Activated T-helper 1 cell treated with anti-CD3 and anti-CD28 coated beads, Interleukin-12 subunit alpha, Interleukin-12 subunit beta, Interleukin-2, Interleukin-4 antibody, amounts not matched to agents 30 ng/mL and 10 ng/mL and 1 ng/mL, durations not matched to agents 14 hours and 24 hours and 36 hours (primary cell): ENCODE data around the gene CNST. TPM values are rescaled to one million over a fixed set of nuclear protein-coding genes. Genes with fewer than 3 reads are reported as not detected.
"Not testable (repeated sequence)": the region's sequence is repeated elsewhere in the genome, so short reads cannot be mapped to it uniquely, and the experiment has no call there.

Experiments used
- DNase-seq: peaks from one replicate; pipeline ENCODE4 v3.0.0; 2021; ENCODE audit warnings: low spot score
- H3K27ac Mint-ChIP-seq: one replicate; pipeline ENCODE4 v1.8.0; 2021; ENCODE audit warnings: mild to moderate bottlenecking, mixed read lengths
- H3K27me3 Mint-ChIP-seq: one replicate; pipeline ENCODE4 v1.8.0; 2022; ENCODE audit warnings: mild to moderate bottlenecking, moderate library complexity, mixed read lengths; ENCODE audit not compliant: insufficient read depth
- H3K36me3 Mint-ChIP-seq: one replicate; pipeline ENCODE4 v1.8.0; 2021; ENCODE audit warnings: low read depth, mixed read lengths
- H3K4me1 Mint-ChIP-seq: one replicate; pipeline ENCODE4 v1.8.0; 2021; ENCODE audit warnings: low read depth, mixed read lengths
- H3K4me3 Mint-ChIP-seq: one replicate; pipeline ENCODE4 v1.8.0; 2021; ENCODE audit warnings: mild to moderate bottlenecking, moderate library complexity, mixed read lengths
- H3K9me3 Mint-ChIP-seq: one replicate; pipeline ENCODE4 v1.8.0; 2021; ENCODE audit warnings: mixed read lengths
- intact Hi-C: fragments of 100-400 bp; cut with micrococcal nuclease; formaldehyde crosslinking; loops from one replicate; pipeline ENCODE4 v1.15.1; 2024
- total RNA-seq: library from RNA; stranded (reverse); gene quantifications from 2 replicates; pipeline ENCODE4 v1.2.3, GENCODE V29; 2022

The CNST gene
- total RNA-seq, 1 donor from 2014 or later: 27.0 TPM

GRCh38 chr1:246580497-246581370 lies 14.5 kb downstream of the CNST start:
- peaks cover 31% of the 10 kb centered on the region for H3K4me1 Mint-ChIP-seq
- DNase-seq: no peak
- H3K4me3 Mint-ChIP-seq: no peak overlapping the region
- no peak overlapping the region for H3K27ac Mint-ChIP-seq
- no peaks in the 10 kb centered on the region for H3K27me3 Mint-ChIP-seq
- no peaks in the 10 kb centered on the region for H3K9me3 Mint-ChIP-seq
- intact Hi-C loops: no loop called here
- peaks cover 18% of the 10 kb centered on the region for H3K36me3 Mint-ChIP-seq

GRCh38 chr1:246582301-246583055 lies 16.2 kb downstream of the CNST start:
- intact Hi-C loops: no loop called here
- H3K27me3 Mint-ChIP-seq: no peaks in the 10 kb centered on the region
- no peak for DNase-seq
- H3K27ac Mint-ChIP-seq: no peak overlapping the region
- H3K4me3 Mint-ChIP-seq: no peak overlapping the region
- H3K4me1 Mint-ChIP-seq: peaks cover 23% of the 10 kb centered on the region
- peaks cover 15% of the 10 kb centered on the region for H3K36me3 Mint-ChIP-seq
- no peaks in the 10 kb centered on the region for H3K9me3 Mint-ChIP-seq

DNA sequence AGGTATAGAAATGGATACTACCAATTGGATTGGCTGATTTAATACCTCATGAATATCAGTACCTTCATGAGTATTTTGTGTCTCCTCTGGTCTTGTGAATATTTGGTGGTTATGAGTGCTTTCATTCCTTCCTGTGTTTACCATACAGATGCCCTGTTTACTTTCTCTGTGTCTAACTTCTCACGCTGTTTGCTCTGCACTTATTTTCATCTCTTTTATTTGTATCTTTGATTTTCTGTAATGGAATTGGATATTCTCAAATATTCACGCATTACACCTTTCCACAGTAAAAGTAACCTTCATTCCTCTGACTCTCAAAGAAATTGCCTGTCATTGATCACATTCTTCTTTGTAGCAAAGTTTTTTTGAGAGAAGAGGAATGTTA lies 16.8 kb downstream of the CNST start:
- no peak for DNase-seq
- H3K27ac Mint-ChIP-seq: no peak overlapping the region
- H3K27me3 Mint-ChIP-seq: no peaks in the 10 kb centered on the region
- no peak overlapping the region for H3K4me3 Mint-ChIP-seq
- peaks cover 23% of the 10 kb centered on the region for H3K4me1 Mint-ChIP-seq
- H3K9me3 Mint-ChIP-seq: no peaks in the 10 kb centered on the region
- intact Hi-C loops: no loop called here
- H3K36me3 Mint-ChIP-seq: peaks cover 15% of the 10 kb centered on the region

GRCh38 chr1:246583448-246584185 lies 17.4 kb downstream of the CNST start:
- intact Hi-C loops: no loop called here

GRCh38 chr1:246587032-246587431 lies 20.8 kb downstream of the CNST start:
- H3K27me3 Mint-ChIP-seq: no peaks in the 10 kb centered on the region
- no peak overlapping the region for H3K27ac Mint-ChIP-seq
- peaks cover 29% of the 10 kb centered on the region for H3K36me3 Mint-ChIP-seq
- intact Hi-C loops: loop anchor here (2.0 kb wide), 1 partner anchor 14 kb away; no protein-coding TSS in a partner anchor
- H3K4me3 Mint-ChIP-seq: no peak overlapping the region
- H3K9me3 Mint-ChIP-seq: peaks cover 9% of the 10 kb centered on the region
- DNase-seq: no peak
- H3K4me1 Mint-ChIP-seq: peaks cover 29% of the 10 kb centered on the region

More at GRCh38 chr1:246583448-246584185, 17.4 kb downstream of the CNST start:
- Mint-ChIP-seq H3K4me1 (peaks cover 22% of the 10 kb centered on the region), H3K9me3 (no peaks in the 10 kb centered on the region), H3K27ac (no peak overlapping the region), H3K36me3 (peaks cover 15% of the 10 kb centered on the region), H3K27me3 (no peaks in the 10 kb centered on the region), H3K4me3 (no peak overlapping the region)
- DNase-seq: no peak

- H3K9me3 Mint-ChIP-seq: peaks cover 9% of the 10 kb centered on the region
- no peak overlapping the region for H3K4me3 Mint-ChIP-seq
- no peak for DNase-seq
- H3K27ac Mint-ChIP-seq: peak overlapping the region; percentile 5
- no peaks in the 10 kb centered on the region for H3K27me3 Mint-ChIP-seq
- intact Hi-C loops: loop anchor here (2.0 kb wide), 1 partner anchor 15 kb away; no protein-coding TSS in a partner anchor
- H3K4me1 Mint-ChIP-seq: peaks cover 26% of the 10 kb centered on the region
- H3K36me3 Mint-ChIP-seq: peaks cover 30% of the 10 kb centered on the region
Measured at GRCh38 chr1:246587606-246588005, 21.4 kb downstream of the CNST start.

GRCh38 chr1:246588159-246588721 lies 22.0 kb downstream of the CNST start:
- no peaks in the 10 kb centered on the region for H3K27me3 Mint-ChIP-seq
- no peak overlapping the region for H3K4me3 Mint-ChIP-seq
- no peak for DNase-seq
- no peak overlapping the region for H3K27ac Mint-ChIP-seq
- peaks cover 9% of the 10 kb centered on the region for H3K9me3 Mint-ChIP-seq
- intact Hi-C loops: no loop called here
- peaks cover 29% of the 10 kb centered on the region for H3K36me3 Mint-ChIP-seq
- peaks cover 26% of the 10 kb centered on the region for H3K4me1 Mint-ChIP-seq

DNA sequence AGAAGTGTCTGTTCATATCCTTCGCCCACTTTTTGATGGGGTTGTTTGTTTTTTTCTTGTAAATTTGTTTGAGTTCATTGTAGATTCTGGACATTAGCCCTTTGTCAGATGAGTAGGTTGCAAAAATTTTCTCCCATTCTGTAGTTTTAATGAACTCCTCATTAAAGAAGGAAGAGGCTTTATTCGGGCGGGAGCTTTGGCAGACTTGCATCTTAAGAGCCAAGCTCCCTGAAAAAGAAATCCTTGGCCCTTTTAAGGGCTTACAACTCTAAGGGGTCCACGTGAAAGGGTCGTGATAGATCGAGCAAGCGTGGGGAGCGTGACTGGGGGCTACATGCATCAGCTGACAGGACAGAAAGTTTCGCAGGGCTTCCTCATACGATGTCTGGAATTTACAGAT lies 23.7 kb downstream of the CNST start:
- Mint-ChIP-seq H3K4me1 (peaks cover 26% of the 10 kb centered on the region), H3K36me3 (peaks cover 22% of the 10 kb centered on the region)
- intact Hi-C loops, H3K9me3 Mint-ChIP-seq, DNase-seq, H3K27ac Mint-ChIP-seq, H3K27me3 Mint-ChIP-seq, H3K4me3 Mint-ChIP-seq: not testable (repeated sequence)

GRCh38 chr1:246591047-246591446 lies 24.8 kb downstream of the CNST start:
- H3K9me3 Mint-ChIP-seq: peaks cover 9% of the 10 kb centered on the region
- DNase-seq: no peak
- H3K27me3 Mint-ChIP-seq: no peaks in the 10 kb centered on the region
- H3K4me1 Mint-ChIP-seq: peaks cover 26% of the 10 kb centered on the region
- intact Hi-C loops: no loop called here
- peaks cover 26% of the 10 kb centered on the region for H3K36me3 Mint-ChIP-seq
- no peak overlapping the region for H3K27ac Mint-ChIP-seq
- H3K4me3 Mint-ChIP-seq: no peak overlapping the region

- no peak for DNase-seq
- peaks cover 25% of the 10 kb centered on the region for H3K36me3 Mint-ChIP-seq
- no peak overlapping the region for H3K27ac Mint-ChIP-seq
- H3K4me1 Mint-ChIP-seq: peaks cover 26% of the 10 kb centered on the region
- intact Hi-C loops: no loop called here
- H3K4me3 Mint-ChIP-seq: no peak overlapping the region
- peaks cover 9% of the 10 kb centered on the region for H3K9me3 Mint-ChIP-seq
- H3K27me3 Mint-ChIP-seq: no peaks in the 10 kb centered on the region
Measured at GRCh38 chr1:246591504-246591903, 25.2 kb downstream of the CNST start.

DNA sequence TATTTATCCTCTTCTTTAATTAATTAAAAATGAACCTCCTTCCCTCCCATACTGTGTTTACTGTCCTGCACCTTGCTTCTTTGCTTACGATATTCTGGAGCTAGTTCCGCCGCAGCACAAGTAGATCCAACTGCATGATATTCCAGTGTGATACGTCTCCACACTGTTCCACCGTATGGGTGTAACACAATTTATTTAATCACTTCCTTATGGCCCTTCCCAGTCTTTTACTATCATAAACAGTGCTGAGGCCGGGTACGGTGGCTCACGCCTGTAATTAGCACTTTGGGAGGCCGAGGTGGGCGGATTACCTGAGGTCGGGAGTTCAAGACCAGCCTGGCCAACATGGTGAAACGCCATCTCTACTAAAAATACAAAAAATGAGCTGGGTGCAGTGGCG lies 25.7 kb downstream of the CNST start:
- H3K4me3 Mint-ChIP-seq: no peak overlapping the region
- intact Hi-C loops: no loop called here
- DNase-seq: no peak
- peaks cover 25% of the 10 kb centered on the region for H3K36me3 Mint-ChIP-seq
- H3K27me3 Mint-ChIP-seq: no peaks in the 10 kb centered on the region
- peaks cover 26% of the 10 kb centered on the region for H3K4me1 Mint-ChIP-seq
- no peak overlapping the region for H3K27ac Mint-ChIP-seq
- H3K9me3 Mint-ChIP-seq: peaks cover 9% of the 10 kb centered on the region

- no peak overlapping the region for H3K27ac Mint-ChIP-seq
- H3K27me3 Mint-ChIP-seq: no peaks in the 10 kb centered on the region
- no peak overlapping the region for H3K4me3 Mint-ChIP-seq
- peaks cover 25% of the 10 kb centered on the region for H3K36me3 Mint-ChIP-seq
- H3K4me1 Mint-ChIP-seq: peaks cover 23% of the 10 kb centered on the region
- peaks cover 9% of the 10 kb centered on the region for H3K9me3 Mint-ChIP-seq
- intact Hi-C loops: no loop called here
- no peak for DNase-seq
Measured at GRCh38 chr1:246592695-246593094, 26.4 kb downstream of the CNST start.
